GM21576 (cell line): ENCODE measurements around the gene LST1.
A peak's percentile ranks its signal among the peaks of the same experiment; 100 is the strongest.

Source experiments
- ATAC-seq: cut with Tn5 transposase; IDR thresholded peaks from one replicate; pipeline ENCODE4 v1.9.1; 2021; ENCODE audit warnings: mild to moderate bottlenecking, moderate library complexity; ENCODE audit not compliant: unreplicated experiment

LST1 gene

GRCh38 chr6:31559958-31560696 is 25.9 kb upstream of the LST1 start:
- ATAC-seq = peak; percentile 51

- peak; percentile 6 for ATAC-seq
Measured at GRCh38 chr6:31560697-31561058, 25.4 kb upstream of the LST1 start.

- ATAC-seq = no peak
Measured at GRCh38 chr6:31567531-31568370, 18.3 kb upstream of the LST1 start.

GRCh38 chr6:31568537-31568961 is 17.5 kb upstream of the LST1 start:
- ATAC-seq = peak; percentile 68

- no peak for ATAC-seq
Measured at GRCh38 chr6:31569861-31570536, 16.1 kb upstream of the LST1 start.

GRCh38 chr6:31572041-31572911 is 13.8 kb upstream of the LST1 start, which contains the start of gene LTA:
LTA (plus strand) TSS chr6:31572289; CDS start chr6:31572743, 454 bp downstream.
- no peak for ATAC-seq

GRCh38 chr6:31573239-31574105 is 12.6 kb upstream of the LST1 start:
- no peak for ATAC-seq

GRCh38 chr6:31574106-31575061 is 11.7 kb upstream of the LST1 start:
- no peak for ATAC-seq

- ATAC-seq = no peak
Measured at GRCh38 chr6:31575335-31575901, 10.7 kb upstream of the LST1 start, which contains the start of gene TNF. TNF (plus strand) TSS chr6:31575565; CDS start chr6:31575742, 177 bp downstream.

- no peak for ATAC-seq
Measured at GRCh38 chr6:31575952-31576685, 10.0 kb upstream of the LST1 start.

GRCh38 chr6:31576897-31577578 is 9.0 kb upstream of the LST1 start:
- no peak for ATAC-seq

- no peak for ATAC-seq
Measured at GRCh38 chr6:31577579-31577966, 8.5 kb upstream of the LST1 start.

GRCh38 chr6:31578184-31579118 is 7.6 kb upstream of the LST1 start:
- ATAC-seq = no peak

GRCh38 chr6:31579119-31579505 is 7.0 kb upstream of the LST1 start:
- no peak for ATAC-seq

- ATAC-seq = no peak
Measured at GRCh38 chr6:31579546-31580437, 6.3 kb upstream of the LST1 start.
